ENCODE measurements around the gene HRG. TPM values are rescaled to one million over a fixed set of nuclear protein-coding genes. Genes with fewer than 3 reads are reported as not detected.

HRG gene
- total and polyA plus RNA-seq, 2 of the 8 experiments (the other 6 are each of a cell fraction or from before 2014, with no cell fraction given): 0.03 to 0.15 TPM

GRCh38 chr3:186671051-186671450, 5.2 kb downstream of the HRG start:
- no peak overlapping the region for H3K18ac ChIP-seq (ENCODE audit: extremely low read depth, low read length)
- H2BK15ac ChIP-seq (ENCODE audit: low read length): no peak overlapping the region
- no peak overlapping the region for H2AFZ ChIP-seq (ENCODE audit: low read length)
- CTCF ChIA-PET (ENCODE audit: partially characterized antibody): interaction anchor here (1.3 kb wide), 1 partner anchor 8 kb away, joined by 4 read pairs; no protein-coding TSS in a partner anchor
- no peak overlapping the region for H3K27ac ChIP-seq (ENCODE audit: low read depth, low read length)
- no peak overlapping the region for H2AK5ac ChIP-seq (ENCODE audit: low read depth, low read length)
- POLR2A ChIA-PET (ENCODE audit: partially characterized antibody): no interaction called here
- no peak overlapping the region for H4K91ac ChIP-seq (replicated peaks; ENCODE audit: insufficient read length, low read length)
- no peak overlapping the region for H3K4me3 ChIP-seq (ENCODE audit: extremely low read depth in 1 of 4, insufficient read depth in 2 of 4, low read depth in 3 of 4, low read length in 4 of 4)
- H3K9ac ChIP-seq (replicated peaks in 1 of 4; ENCODE audit: extremely low read depth in 1 of 4, low read depth in 3 of 4, low read length in 3 of 4): no peak overlapping the region
- no peak overlapping the region for H4K5ac ChIP-seq (ENCODE audit: insufficient read length, low read depth, low read length)
- no peaks in the 10 kb centered on the region for H3K79me2 ChIP-seq (ENCODE audit: control insufficient read depth in 1 of 2, insufficient read depth in 2 of 2, low read length in 2 of 2)
- H4K20me1 ChIP-seq (replicated peaks in 1 of 2; ENCODE audit: control insufficient read depth in 1 of 2, insufficient read depth in 2 of 2, low read length in 2 of 2): no peaks in the 10 kb centered on the region
- 0 out of 2 replicates have a peak overlapping the region, but pooled peaks have one; percentile 56 for H2BK20ac ChIP-seq (ENCODE audit: low read length)
- FAIRE-seq: no peak
- no peak overlapping the region for H3K14ac ChIP-seq (ENCODE audit: insufficient read length)
- H3K79me1 ChIP-seq (ENCODE audit: low read depth, low read length): no peaks in the 10 kb centered on the region
- H3K23me2 ChIP-seq (ENCODE audit: low read depth, low read length): no peaks in the 10 kb centered on the region; the same call in 1 of the 2 replicates
- H3K23ac ChIP-seq (ENCODE audit: insufficient read length): no peak overlapping the region
- no peak overlapping the region for H3K4me2 ChIP-seq (ENCODE audit: insufficient read depth in 1 of 2, low read depth in 2 of 2, low read length in 2 of 2)
- 94% methylated on average over 3 of the region's 3 CpGs; no CpG with 5 or more reads in 1 of the 2 experiments for WGBS, 2 experiments (ENCODE audit: extremely low coverage in 1 of 2, insufficient coverage in 1 of 2, insufficient read length in 1 of 2, insufficient replicate concordance in 2 of 2, low coverage in 1 of 2, low lambda C conversion rate in 2 of 2, missing lambda C conversion rate in 1 of 2)
- H3K9me3 ChIP-seq (ENCODE audit: insufficient read depth in 2 of 2, low read depth in 1 of 2, low read length in 1 of 2): no peaks in the 10 kb centered on the region
- no peak overlapping the region for H2BK5ac ChIP-seq (ENCODE audit: low read depth, low read length)
- DNase-seq (ENCODE audit: low read depth in 1 of 2, low spot score in 2 of 2): no peak
- no peaks in the 10 kb centered on the region for H3K27me3 ChIP-seq (replicated peaks in 1 of 4; ENCODE audit: control insufficient read depth in 3 of 4, extremely low read depth in 1 of 4, insufficient read depth in 3 of 4, low read length in 3 of 4)
- H3K4me1 ChIP-seq (replicated peaks in 1 of 4; ENCODE audit: control insufficient read depth in 3 of 4, insufficient read depth in 4 of 4, low read length in 3 of 4): peaks cover 0 to 4% (median 0%) of the 10 kb centered on the region in 4 experiments; a peak in 1 of 7 replicates
- no peak overlapping the region for H4K8ac ChIP-seq (ENCODE audit: extremely low read depth, insufficient read depth, low read length)
- H2BK120ac ChIP-seq (replicated peaks; ENCODE audit: low read depth, low read length): no peak overlapping the region
- H3K56ac ChIP-seq (replicated peaks; ENCODE audit: insufficient read length, low read depth, low read length): no peak overlapping the region
- no peak overlapping the region for H3K4ac ChIP-seq (replicated peaks; ENCODE audit: insufficient read length, low read depth, low read length)
- no peaks in the 10 kb centered on the region for H3K36me3 ChIP-seq (ENCODE audit: control insufficient read depth in 2 of 4, insufficient read depth in 4 of 4, low read length in 3 of 4)
- H2BK12ac ChIP-seq (ENCODE audit: low read depth, low read length): no peak overlapping the region
- TF ChIP-seq SUZ12 (IDR thresholded peaks at IDR 0.05; ENCODE audit: low read length) (no peak), TAF1 (IDR thresholded peaks at IDR 0.05; ENCODE audit: low read depth, low read length) (no peak), POLR2AphosphoS5 (IDR thresholded peaks at IDR 0.05; ENCODE audit: low read depth, low read length) (no peak), EP300 (IDR thresholded peaks at IDR 0.05; ENCODE audit: borderline replicate concordance in 1 of 2, low read depth in 2 of 2, low read length in 2 of 2) (no peak), MAX (IDR thresholded peaks at IDR 0.05) (no peak), SP2 (IDR thresholded peaks at IDR 0.05; ENCODE audit: low read length) (no peak), KDM1A (IDR thresholded peaks at IDR 0.05; ENCODE audit: borderline replicate concordance, low read length) (no peak), CEBPB (IDR thresholded peaks at IDR 0.05; ENCODE audit: low read depth, low read length) (no peak), CTCF (IDR thresholded peaks at IDR 0.05; ENCODE audit: control extremely low read depth in 1 of 3, insufficient read depth in 1 of 3, low read depth in 1 of 3, low read length in 3 of 3) (no peak), ATF3 (IDR thresholded peaks at IDR 0.05; ENCODE audit: insufficient read depth, low read depth, low read length) (no peak), RFX5 (IDR thresholded peaks at IDR 0.05; ENCODE audit: borderline replicate concordance, low read depth, low read length) (no peak)
